Epidermal melanocyte (primary cell): ENCODE data around the gene ATAT1.
"Not testable (repeated sequence)": the region's sequence is repeated elsewhere in the genome, so short reads cannot be mapped to it uniquely, and the experiment has no call there.

Source experiments
- DNase-seq: peaks from one replicate; pipeline ENCODE4 v3.0.0; 2011; ENCODE audit warnings: low spot score; ENCODE audit not compliant: insufficient read length

Gene ATAT1

GRCh38 chr6:30647242-30648116 is 20.8 kb downstream of the ATAT1 start:
- peak; percentile 68 for DNase-seq

GRCh38 chr6:30651143-30651542 is 24.5 kb downstream of the ATAT1 start:
- no peak for DNase-seq

GRCh38 chr6:30654798-30655742 is 28.4 kb downstream of the ATAT1 start:
- no peak for DNase-seq

- DNase-seq = no peak
These were observed 29.0 kb downstream of the ATAT1 start for GRCh38 chr6:30655743-30656094.

- no peak for DNase-seq
These were observed 29.8 kb downstream of the ATAT1 start for GRCh38 chr6:30656513-30656912.

GRCh38 chr6:30657454-30657853 is 30.8 kb downstream of the ATAT1 start:
- DNase-seq = no peak

GRCh38 chr6:30657922-30658321 is 31.2 kb downstream of the ATAT1 start:
- not testable (repeated sequence) for DNase-seq

- no peak for DNase-seq
These were observed 38.5 kb downstream of the ATAT1 start for GRCh38 chr6:30664994-30665767.

GRCh38 chr6:30666300-30666699 is 39.6 kb downstream of the ATAT1 start:
- DNase-seq = not testable (repeated sequence)

- DNase-seq = no peak
These were observed 44.3 kb downstream of the ATAT1 start for GRCh38 chr6:30670760-30671527.

GRCh38 chr6:30672445-30673253 is 46.0 kb downstream of the ATAT1 start, which contains the start of gene DHX16:
Gene DHX16, minus strand, starts transcription at chr6:30673006. Its CDS starts 165 bp downstream, at chr6:30672841.
- DNase-seq = peak; percentile 96

- DNase-seq = no peak
These were observed 50.1 kb downstream of the ATAT1 start for GRCh38 chr6:30676660-30677285.

GRCh38 chr6:30678964-30679726 is 52.5 kb downstream of the ATAT1 start:
- DNase-seq = peak; percentile 66

GRCh38 chr6:30679765-30680535 is 53.3 kb downstream of the ATAT1 start:
- no peak for DNase-seq

GRCh38 chr6:30681766-30682142 is 55.1 kb downstream of the ATAT1 start:
- no peak for DNase-seq

- DNase-seq = peak; percentile 74
These were observed 55.8 kb downstream of the ATAT1 start for GRCh38 chr6:30682143-30683117.
